ENCODE results near the gene DNAJC7. TPM values are rescaled to one million over a fixed set of nuclear protein-coding genes. Genes with fewer than 3 reads are reported as not detected.
A peak's percentile ranks its signal among the peaks of the same experiment; 100 is the strongest.
"Not testable (repeated sequence)": the region's sequence is repeated elsewhere in the genome, so short reads cannot be mapped to it uniquely, and the experiment has no call there.

Gene DNAJC7
- total RNA-seq, 2 experiments from 2014 or later: 86.7 to 90.3 TPM

- CTCF ChIA-PET: interaction anchor here (1.1 to 7.5 kb wide), 12 partner anchors 7 to 159 kb away, joined by 3 to 110 read pairs (median 10); partner anchors contain the start of genes ACLY, CNP, DHX58 and KAT2A
- ATAC-seq (no peak), DNase-seq (no peak)
- Mint-ChIP-seq H3K4me1 (ENCODE audit: low read depth) (peaks cover 42% of the 10 kb centered on the region), H3K27ac (no peak overlapping the region), H3K36me3 (ENCODE audit: low read depth) (peaks cover 26% of the 10 kb centered on the region), H3K27me3 (no peaks in the 10 kb centered on the region), H3K9me3 (no peaks in the 10 kb centered on the region), H3K4me3 (peak overlapping the region; percentile 97)
- intact Hi-C loops (cut with micrococcal nuclease): no loop called here
- TF ChIP-seq CTCF (IDR thresholded peaks at IDR 0.05): no peak
- POLR2A ChIA-PET: interaction anchor here (0.7 to 5.5 kb wide), 6 partner anchors 10 to 100 kb away, joined by 3 to 41 read pairs (median 6); partner anchors contain the start of genes ACLY, CNP and DHX58
Observed at GRCh38 chr17:42018988-42019387, 1.7 kb upstream of the DNAJC7 start.

- ChIA-PET CTCF (interaction anchor here (0.8 to 7.5 kb wide), 20 partner anchors 8 to 560 kb away, joined by 3 to 110 read pairs (median 5); partner anchors contain the start of genes ACLY, CNP, DHX58 and GHDC), POLR2A (interaction anchor here (0.7 to 5.5 kb wide), 11 partner anchors 9 to 102 kb away, joined by 3 to 41 read pairs (median 5); partner anchors contain the start of genes ACLY, CNP, DHX58 and KAT2A)
- Mint-ChIP-seq H3K36me3 (ENCODE audit: low read depth) (peaks cover 22% of the 10 kb centered on the region), H3K27me3 (no peaks in the 10 kb centered on the region), H3K4me3 (peak overlapping the region; percentile 97), H3K27ac (peak overlapping the region; percentile 96), H3K4me1 (ENCODE audit: low read depth) (peaks cover 46% of the 10 kb centered on the region), H3K9me3 (no peaks in the 10 kb centered on the region)
- intact Hi-C loops (cut with micrococcal nuclease): no loop called here
- no peak for TF ChIP-seq CTCF (IDR thresholded peaks at IDR 0.05)
- DNase-seq: peak; percentile 12
- no peak for ATAC-seq
Observed at GRCh38 chr17:42018339-42018738, 1.1 kb upstream of the DNAJC7 start.

GRCh38 chr17:42017866-42018200 lies 594 bp upstream of the DNAJC7 start:
- Mint-ChIP-seq H3K4me3 (peak overlapping the region; percentile 97), H3K27me3 (no peaks in the 10 kb centered on the region), H3K36me3 (ENCODE audit: low read depth) (peaks cover 25% of the 10 kb centered on the region), H3K4me1 (ENCODE audit: low read depth) (peaks cover 51% of the 10 kb centered on the region), H3K9me3 (no peaks in the 10 kb centered on the region), H3K27ac (peak overlapping the region; percentile 96)
- CTCF ChIA-PET: interaction anchor here (0.8 to 7.5 kb wide), 21 partner anchors 8 to 560 kb away, joined by 3 to 110 read pairs (median 4); partner anchors contain the start of genes ACLY, DHX58, GHDC and KAT2A
- POLR2A ChIA-PET: interaction anchor here (0.5 to 5.5 kb wide), 16 partner anchors 13 to 174 kb away, joined by 3 to 41 read pairs (median 5); partner anchors contain the start of genes ACLY, CNP, DHX58 and KAT2A
- ATAC-seq: peak; percentile 22
- DNase-seq: peak; percentile 59
- intact Hi-C loops (cut with micrococcal nuclease): no loop called here
- no peak for TF ChIP-seq CTCF (IDR thresholded peaks at IDR 0.05)

- DNase-seq (peak; percentile 36), ATAC-seq (no peak)
- intact Hi-C loops (cut with micrococcal nuclease): no loop called here
- ChIA-PET POLR2A (interaction anchor here (0.8 to 3.6 kb wide), 12 partner anchors 13 to 328 kb away, joined by 3 to 41 read pairs (median 5); partner anchors contain the start of genes CNP and EIF1), CTCF (interaction anchor here (0.5 to 7.5 kb wide), 11 partner anchors 10 to 419 kb away, joined by 3 to 110 read pairs (median 11); partner anchors contain the start of genes DHX58, KAT2A, KCNH4 and ODAD4)
- TF ChIP-seq CTCF (IDR thresholded peaks at IDR 0.05): no peak
- Mint-ChIP-seq H3K27ac (peak overlapping the region; percentile 96), H3K36me3 (ENCODE audit: low read depth) (peaks cover 26% of the 10 kb centered on the region), H3K27me3 (no peaks in the 10 kb centered on the region), H3K4me1 (ENCODE audit: low read depth) (peaks cover 57% of the 10 kb centered on the region), H3K4me3 (peak overlapping the region; percentile 97), H3K9me3 (no peaks in the 10 kb centered on the region)
Observed at GRCh38 chr17:42016411-42016831, 818 bp downstream of the DNAJC7 start.

GRCh38 chr17:42013740-42014139 lies 3.5 kb downstream of the DNAJC7 start:
- ATAC-seq; H3K4me3 Mint-ChIP-seq; intact Hi-C loops (cut with micrococcal nuclease); H3K27ac Mint-ChIP-seq; H3K27me3 Mint-ChIP-seq; H3K9me3 Mint-ChIP-seq; DNase-seq: not testable (repeated sequence)
- H3K4me1 Mint-ChIP-seq (ENCODE audit: low read depth): peaks cover 63% of the 10 kb centered on the region
- CTCF ChIA-PET: interaction anchor here (0.9 to 1.5 kb wide), 3 partner anchors 9 to 104 kb away, joined by 3 to 6 read pairs (median 4); no protein-coding TSS in a partner anchor
- POLR2A ChIA-PET: interaction anchor here (0.7 to 1.1 kb wide), 2 partner anchors 26 to 117 kb away, joined by 3 read pairs; no protein-coding TSS in a partner anchor
- peaks cover 34% of the 10 kb centered on the region for H3K36me3 Mint-ChIP-seq (ENCODE audit: low read depth)

GRCh38 chr17:42012363-42012762 lies 4.9 kb downstream of the DNAJC7 start:
- DNase-seq; intact Hi-C loops (cut with micrococcal nuclease); H3K9me3 Mint-ChIP-seq; H3K27ac Mint-ChIP-seq; H3K27me3 Mint-ChIP-seq; H3K4me3 Mint-ChIP-seq; ATAC-seq: not testable (repeated sequence)
- ChIA-PET POLR2A (interaction anchor here (0.7 to 0.8 kb wide), 2 partner anchors 16 to 89 kb away, joined by 3 read pairs; no protein-coding TSS in a partner anchor), CTCF (interaction anchor here (1.5 to 2.1 kb wide), 2 partner anchors 8 to 11 kb away, joined by 6 to 7 read pairs; no protein-coding TSS in a partner anchor)
- Mint-ChIP-seq H3K36me3 (ENCODE audit: low read depth) (peaks cover 35% of the 10 kb centered on the region), H3K4me1 (ENCODE audit: low read depth) (peaks cover 56% of the 10 kb centered on the region)

All from activated CD8-positive, alpha-beta T cell treated with anti-CD3 and anti-CD28 coated beads for 36 hours (primary cell).